NCI-H446 (cell line): Measurements from ENCODE around the gene CDSN.
"Not testable (repeated sequence)": the region's sequence is repeated elsewhere in the genome, so short reads cannot be mapped to it uniquely, and the experiment has no call there.

Source experiments
- DNase-seq, 2 experiments: peaks; one replicate each; lab custom pipeline; 2025; lab: John Stamatoyannopoulos, UW

The CDSN gene

DNA sequence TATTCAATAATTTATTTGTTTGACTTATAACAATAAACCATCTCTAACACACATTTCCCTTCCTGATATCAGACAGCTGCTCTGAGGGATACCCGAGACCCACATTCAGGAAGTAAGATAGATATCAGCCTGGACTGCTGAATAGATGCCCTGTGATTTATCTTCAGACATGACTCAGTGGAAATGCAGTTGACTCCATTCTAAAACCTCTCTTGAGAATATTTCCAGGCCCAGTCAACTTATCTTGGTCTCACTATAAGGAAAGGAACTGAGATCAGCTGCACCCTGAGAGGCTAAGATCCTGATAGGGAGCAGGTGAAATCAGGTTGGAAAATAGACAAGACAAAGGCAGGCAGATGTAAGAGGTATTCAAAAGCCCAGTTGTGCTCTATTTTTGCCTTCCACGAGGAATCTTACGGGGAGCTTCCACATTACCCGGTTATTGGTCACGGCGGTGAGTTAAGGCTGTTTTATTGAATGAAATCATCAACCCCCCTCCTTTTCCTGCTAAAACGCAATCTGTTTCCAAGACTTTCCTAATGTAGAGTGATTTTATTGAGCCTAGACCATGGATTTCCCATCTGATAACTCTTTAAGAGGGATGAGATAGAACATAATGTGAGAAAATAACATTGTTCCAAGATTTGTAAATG lies 33.3 kb downstream of the CDSN start:
- DNase-seq = no peak

DNA sequence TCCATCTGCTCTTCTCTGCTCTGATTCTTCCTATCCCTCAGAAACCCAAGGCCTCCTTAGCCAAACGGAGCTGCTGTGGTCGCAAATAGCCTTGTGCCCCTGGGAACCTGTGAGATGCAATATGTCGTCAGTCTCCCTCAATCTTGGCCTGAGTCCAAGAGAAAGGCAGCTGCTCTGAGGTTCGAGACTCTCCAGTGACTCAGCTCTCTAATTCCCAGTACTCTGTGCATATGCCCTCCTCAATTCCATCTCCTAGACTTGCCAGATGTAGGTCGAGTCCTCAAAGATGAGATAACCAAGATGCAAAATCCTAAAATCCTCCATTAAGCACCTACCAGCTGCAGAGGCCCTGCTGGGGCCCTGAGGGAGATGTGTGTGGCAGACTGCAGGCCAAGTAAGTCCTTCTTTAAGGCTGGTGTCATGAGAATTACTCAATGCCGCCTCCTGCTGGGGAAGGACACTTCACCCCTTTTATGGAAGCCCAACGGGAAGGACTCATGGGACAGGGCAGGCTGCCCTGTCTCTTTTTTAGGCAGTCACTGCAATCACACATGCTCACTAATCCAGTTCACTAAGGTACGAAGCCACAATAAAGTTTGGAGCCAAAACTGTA lies 36.4 kb downstream of the CDSN start:
- peak in 1 of 2 experiments; percentile 59 for DNase-seq

DNA sequence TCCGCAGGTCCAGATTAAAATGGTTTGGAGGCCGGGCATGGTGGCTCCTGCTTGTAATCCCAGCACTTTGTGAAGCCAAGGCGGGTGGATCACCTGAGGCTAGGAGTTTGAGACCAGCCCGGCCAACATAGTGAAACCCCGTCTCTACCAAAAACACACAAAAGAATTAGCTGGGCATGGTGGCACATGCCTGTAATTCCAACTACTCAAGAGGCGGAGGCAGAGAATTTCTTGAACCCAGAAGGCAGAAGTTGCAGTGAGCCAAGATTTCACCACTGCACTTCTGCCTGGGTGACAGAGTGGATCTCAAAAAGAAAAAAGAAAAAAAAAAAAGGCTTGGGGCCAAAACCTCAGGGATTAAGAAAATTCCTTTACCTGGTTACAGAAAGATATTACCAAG lies 38.4 kb downstream of the CDSN start:
- DNase-seq = no peak

DNA sequence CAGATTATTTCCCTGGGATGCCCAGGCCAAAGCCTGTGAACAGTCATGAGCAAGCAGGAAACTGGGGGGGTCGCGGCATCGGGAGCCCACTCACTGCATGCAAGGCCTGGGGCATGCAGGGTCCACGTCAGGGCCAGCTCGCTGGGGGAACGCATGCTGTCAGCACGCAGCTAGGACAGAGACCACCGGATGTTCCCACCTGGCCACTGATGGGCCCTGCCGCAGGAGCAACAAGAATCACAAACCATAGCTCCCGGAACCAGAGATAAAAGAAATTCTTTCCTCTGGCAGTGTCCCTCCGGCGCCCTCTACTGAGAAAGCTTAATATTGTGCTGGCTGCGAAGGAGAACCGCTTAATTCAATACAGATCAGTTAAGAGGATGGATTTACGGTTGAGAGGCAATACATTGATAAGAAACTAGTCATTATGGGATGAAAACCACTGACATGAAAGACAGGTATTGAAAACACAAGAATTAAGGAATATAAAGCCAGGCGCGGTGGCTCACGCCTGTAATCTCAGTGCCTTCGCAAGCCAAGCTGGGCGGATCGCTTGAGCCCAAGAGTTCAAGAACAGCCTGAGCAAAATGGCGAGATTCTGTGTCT lies 40.5 kb downstream of the CDSN start:
- peak; percentile 21 to 74 for DNase-seq

DNA sequence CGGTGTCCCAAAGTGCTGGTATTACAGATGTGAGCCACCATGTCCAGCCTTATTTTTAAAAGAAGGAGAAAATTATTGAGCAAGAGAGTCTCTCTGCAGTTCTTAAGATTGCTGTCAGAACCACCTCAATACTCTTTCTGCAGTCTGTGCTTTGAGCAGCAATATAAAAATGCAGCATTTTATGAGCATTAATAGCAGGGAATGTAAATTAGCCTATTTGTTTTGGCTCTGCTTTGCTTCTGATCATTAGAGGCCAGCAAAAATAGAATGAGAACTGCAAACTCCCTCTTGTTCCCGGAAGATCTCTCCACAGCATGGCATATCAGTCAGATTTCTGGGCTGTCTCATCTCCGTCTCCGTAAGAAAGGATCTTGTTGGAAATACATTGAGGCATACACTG lies 43.6 kb downstream of the CDSN start:
- DNase-seq = no peak

DNA sequence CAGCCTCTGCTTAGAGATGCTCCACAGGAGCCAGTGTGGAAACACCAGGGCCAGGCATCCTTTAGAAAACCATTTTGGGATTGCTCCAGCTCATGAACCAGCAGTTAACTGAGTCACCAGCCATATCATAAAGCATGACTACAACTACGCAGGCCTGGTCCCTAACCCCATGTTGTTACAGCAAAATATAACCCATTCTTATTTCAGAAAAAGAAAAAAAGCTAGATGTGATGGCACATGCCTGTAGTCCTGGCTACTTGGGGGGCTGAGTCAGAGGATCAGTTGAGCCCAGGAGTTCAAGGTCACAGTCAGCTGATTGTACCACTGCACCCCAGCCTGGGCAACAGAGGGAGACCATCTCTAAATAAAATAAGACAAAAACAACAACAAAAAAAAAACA lies 44.7 kb downstream of the CDSN start:
- no peak for DNase-seq

DNA sequence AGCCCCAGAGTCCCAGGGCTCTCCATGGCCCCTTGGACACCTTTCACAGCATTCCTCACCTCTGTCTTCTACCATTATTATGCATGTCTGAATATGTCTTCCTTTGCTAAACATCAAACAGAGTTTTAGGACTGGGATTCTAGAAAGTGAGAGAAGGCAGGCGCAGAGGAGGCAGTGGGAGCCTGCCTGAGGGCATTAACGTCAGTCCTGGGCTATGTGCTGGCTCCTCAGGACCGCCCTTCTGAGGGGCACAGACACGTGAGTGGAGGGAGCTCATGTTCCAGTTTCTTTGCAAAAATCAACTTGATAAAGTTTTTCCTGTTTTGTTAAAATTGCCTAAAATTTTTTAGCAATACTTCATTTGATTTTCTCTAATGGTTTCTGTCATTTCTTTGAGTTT lies 45.8 kb downstream of the CDSN start:
- DNase-seq = no peak

DNA sequence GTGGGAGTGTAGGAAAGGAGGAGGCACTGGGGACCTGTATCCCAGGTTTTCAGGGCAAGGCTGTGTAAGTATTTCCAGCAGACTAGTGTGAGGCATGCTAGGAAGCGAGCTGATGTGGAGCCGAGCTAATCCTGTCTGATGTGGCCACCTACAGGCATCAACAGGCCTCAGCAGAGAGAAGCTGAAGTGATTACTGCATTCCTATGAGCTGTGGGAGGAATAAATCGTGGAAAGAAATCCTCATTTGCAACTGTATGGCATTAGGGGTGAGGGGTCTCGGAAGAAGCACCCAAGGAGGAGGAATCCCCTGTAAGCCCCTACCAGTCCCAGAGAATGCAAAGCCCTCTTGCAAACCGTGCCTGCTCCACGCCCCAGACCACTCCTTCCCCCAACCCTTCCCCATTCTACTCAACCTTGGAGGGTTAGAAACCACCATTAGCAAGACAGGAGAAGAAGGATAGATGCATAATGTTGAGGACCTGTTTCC lies 49.5 kb downstream of the CDSN start:
- DNase-seq = peak in 1 of 2 experiments; percentile 23

DNA sequence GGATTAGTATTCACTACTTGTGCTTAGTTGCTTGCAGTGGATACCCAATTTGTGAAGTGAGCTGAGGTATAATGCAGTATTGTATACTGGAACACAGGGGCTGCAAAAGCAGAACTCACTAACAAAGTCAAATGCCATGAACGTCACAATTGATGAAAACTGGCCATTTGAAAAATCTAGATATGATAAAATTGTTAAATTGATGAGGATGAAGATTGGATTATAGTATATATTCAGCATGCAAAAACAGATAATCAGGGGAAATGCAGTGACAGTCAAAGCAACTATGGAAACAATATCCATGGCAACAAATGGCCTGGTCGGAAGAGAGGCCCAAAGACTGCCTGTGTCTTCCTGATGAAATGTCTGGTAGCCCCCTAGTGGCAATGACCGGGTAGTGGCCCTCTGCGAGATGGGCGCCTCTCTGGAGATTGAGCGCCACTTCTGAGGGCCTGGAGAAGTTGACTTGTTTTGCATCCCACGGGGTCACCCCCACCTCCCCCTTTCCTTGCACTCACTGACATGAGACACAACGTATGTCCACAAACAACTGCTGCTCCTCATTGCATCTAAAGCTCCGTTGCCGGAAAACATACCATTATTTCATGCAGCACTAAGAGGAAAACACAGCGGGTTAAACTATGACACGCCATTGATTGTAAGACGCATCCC lies 51.4 kb downstream of the CDSN start:
- peak; percentile 69 to 82 for DNase-seq

DNA sequence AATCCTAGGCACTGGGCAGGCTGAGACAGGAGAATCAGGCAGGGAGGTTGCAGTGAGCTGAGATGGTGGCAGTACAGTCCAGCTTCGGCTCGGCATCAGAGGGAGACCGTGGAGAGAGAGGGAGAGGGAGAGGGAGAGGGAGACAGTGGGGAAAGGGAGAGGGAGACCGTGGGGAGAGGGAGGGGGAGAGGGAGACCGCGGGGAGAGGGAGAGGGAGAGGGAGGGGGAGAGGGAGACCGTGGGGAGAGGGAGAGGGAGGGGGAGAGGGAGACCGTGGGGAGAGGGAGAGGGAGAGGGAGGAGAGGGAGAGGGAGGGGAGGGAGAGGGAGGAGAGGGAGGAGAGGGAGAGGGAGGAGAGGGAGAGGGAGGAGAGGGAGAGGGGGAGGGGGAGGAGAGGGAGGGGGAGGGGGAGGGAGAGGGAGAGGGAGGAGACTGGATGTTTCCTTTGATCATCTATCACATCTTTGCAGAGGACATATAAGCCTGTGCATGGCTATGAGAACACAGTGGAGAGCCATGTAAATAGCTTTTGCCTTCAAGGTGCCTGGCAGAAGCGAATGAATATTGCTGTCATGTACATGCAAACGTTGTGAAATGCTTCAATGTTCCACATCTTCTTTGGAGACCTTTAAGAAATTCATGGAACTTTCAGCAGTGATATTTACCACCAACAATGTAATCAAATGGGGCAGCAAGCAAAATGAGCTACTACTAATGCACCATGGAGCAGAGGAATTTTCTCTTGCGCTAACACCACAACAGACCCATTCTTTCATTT lies 52.2 kb downstream of the CDSN start:
- DNase-seq = not testable (repeated sequence)

DNA sequence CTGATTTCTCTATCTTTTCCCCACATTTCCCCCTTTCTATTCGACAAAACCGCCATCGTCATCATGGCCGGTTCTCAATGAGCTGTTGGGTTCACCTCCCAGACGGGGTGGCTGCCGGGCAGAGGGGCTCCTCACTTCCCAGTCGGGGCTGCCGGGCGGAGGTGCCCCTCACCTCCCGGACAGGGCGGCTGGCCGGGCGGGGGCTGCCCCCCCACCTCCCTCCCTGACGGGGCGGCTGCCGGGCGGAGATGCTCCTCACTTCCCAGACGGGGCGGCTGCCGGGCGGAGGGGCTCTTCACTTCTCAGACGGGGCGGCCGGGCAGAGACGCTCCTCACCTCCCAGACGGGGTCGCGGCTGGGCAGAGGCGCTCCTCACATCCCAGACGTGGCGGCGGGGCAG lies 53.2 kb downstream of the CDSN start:
- DNase-seq = not testable (repeated sequence)

DNA sequence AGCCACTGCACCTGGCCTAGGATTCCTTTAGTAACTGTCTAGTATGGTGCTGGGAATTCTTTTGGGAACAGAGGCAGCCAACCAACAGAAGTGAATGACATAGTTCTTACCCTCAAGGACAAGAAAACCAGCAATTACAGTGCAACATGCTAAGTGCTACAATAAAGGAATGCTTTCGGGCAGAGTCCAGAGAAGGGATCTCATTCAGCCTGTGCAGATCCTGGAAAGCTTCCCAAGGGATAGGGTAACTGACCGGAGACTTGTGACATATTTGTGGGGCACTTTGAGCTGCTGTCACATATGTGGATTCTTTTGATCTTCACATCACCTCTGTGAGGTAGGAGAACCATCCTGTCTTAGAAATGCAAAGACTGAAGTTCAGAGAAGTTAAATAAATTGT lies 54.7 kb downstream of the CDSN start:
- no peak for DNase-seq
